Ovary (tissue), 9 donors: Measurements from ENCODE around the gene TMEM126A. TPM values are rescaled to one million over a fixed set of nuclear protein-coding genes. Genes with fewer than 3 reads are reported as not detected.
"Not testable (repeated sequence)": the region's sequence is repeated elsewhere in the genome, so short reads cannot be mapped to it uniquely, and the experiment has no call there.

Source experiments
- DNase-seq, 5 donors: peaks; one replicate each; pipeline ENCODE4 v3.0.0-alpha.2; 2019 to 2020
- H3K27ac ChIP-seq, 2 donors: fragments of 200-600 bp; one replicate each; pipeline versions ENCODE4 v1.5.1 to v1.8.0; 2019 to 2022
- H3K27me3 ChIP-seq: fragments of 200-600 bp; one replicate; pipeline ENCODE4 v1.8.0; 2022
- H3K36me3 ChIP-seq: fragments of 200-600 bp; sonication (generic); one replicate; pipeline ENCODE4 v1.5.1; 2019
- H3K4me1 ChIP-seq: one replicate; pipeline ENCODE4 v1.8.1; 2013; ENCODE audit warnings: mild to moderate bottlenecking, moderate library complexity; ENCODE audit not compliant: insufficient read depth
- H3K4me3 ChIP-seq: fragments of 200-600 bp; sonication (generic); one replicate; pipeline ENCODE4 v1.5.1; 2017
- H3K9me3 ChIP-seq, 2 donors: fragments of 200-600 bp in 1 of 2; sonication (generic) in 1 of 2; one replicate each; pipeline versions ENCODE4 v1.5.1 to v1.8.1; 2013 to 2019; ENCODE audit warnings: mild to moderate bottlenecking in 1 of 2, moderate library complexity in 1 of 2
- EP300 ChIP-seq: sonication (generic); formaldehyde crosslinking; IDR thresholded peaks from one replicate; pipeline ENCODE4 v1.6.1; 2017; ENCODE audit warnings: antibody characterized with exemption
- POLR2A ChIP-seq: fragments of 450-650 bp; IDR thresholded peaks from one replicate; pipeline ENCODE4 v1.6.1; 2017; ENCODE audit warnings: antibody characterized with exemption, mild to moderate bottlenecking, moderate library complexity
- WGBS, 3 donors: extraction: QIAGEN DNeasy Blood & Tissue Kit in 1 of 3; methylation state at CpG; one replicate each; pipeline versions ENCODE4 v1.1.5 to v1.1.7; 2013 to 2017; 5-methylcytosine and 5-hydroxymethylcytosine counted together
- intact Hi-C, 4 donors: fragments of 100-400 bp; cut with DNase I; formaldehyde crosslinking; loops; one replicate each; pipeline versions ENCODE4 v1.11.0 to v1.15.1; 2022 to 2023
- polyA plus RNA-seq, 2 donors: library from polyadenylated mRNA; stranded (reverse); fragments of 200-250 nt in 1 of 2; fragments of 350-450 nt in 1 of 2; fragmentation: Illumina TruSeq in 1 of 2; extraction: RNeasy Lipid Tissue Mini Kit (QIAGEN cat#74804) in 1 of 2; gene quantifications; one replicate each; pipeline ENCODE4 v1.2.3, GENCODE V29; 2013 to 2014
- total RNA-seq, 7 donors: library from RNA; depleted of rRNA in 2 of 7; stranded (reverse); fragments of >200 nt in 2 of 7; fragmentation: NEBNext Ultra II Directional in 3 of 7; extraction: Animal tissue kit (Norgen Biotek cat#: 25700) in 3 of 7; gene quantifications; one replicate each; pipeline versions ENCODE4 v1.1.0 to v1.2.4, GENCODE V29; 2016 to 2023
- TF ChIP-seq, protein P1 (sequence below), 3 donors: fragments of 450-650 bp in 2 of 3; fragments of 200-600 bp in 1 of 3; IDR thresholded peaks; one replicate each; pipeline versions ENCODE4 v1.5.1 to v1.8.0; 2016 to 2022; ENCODE audit warnings: antibody characterized with exemption in 3 of 3, mild to moderate bottlenecking in 1 of 3
- donor health status: DM: no; HTN: no; CAD: no; lungs with moderate emphysema.
- donor health status: DM: no; HTN: no; CAD: no.
- donor health status: Bipolar disorder and iron deficiency.
- donor health status: DM: yes; HTN: yes; CAD: no.
- donor health status: DM: no; HTN: no; CAD: no.
- donor health status: DM: yes; HTN: yes; CAD: no.

Gene TMEM126A
- total and polyA plus RNA-seq, 9 donors, result 16.9 to 31.5 (median 22.3) TPM

GRCh38 chr11:85664615-85665481, 17.1 kb downstream of the TMEM126A start, which contains the start of gene CREBZF:
Gene CREBZF, minus strand, starts transcription at chr11:85665129. Its CDS starts 254 bp downstream, at chr11:85664875.
- Histone ChIP-seq H3K4me1 (peaks cover 2% of the 10 kb centered on the region), H3K27me3 (no peaks in the 10 kb centered on the region), H3K9me3 (no peaks in the 10 kb centered on the region), H3K4me3 (peak within 1 kb of the TSS; percentile 68), H3K36me3 (no peaks in the 10 kb centered on the region), H3K27ac (peak within 1 kb of the TSS; percentile 76 to 98)
- WGBS, 3 donors, result 0% methylated on average over 60 to 67 of the region's 67 CpGs
- DNase-seq, result peak; percentile 95 to 97 (median 96)
- no peak for TF ChIP-seq EP300
- peak; percentile 98 for TF ChIP-seq POLR2A
- intact Hi-C loops, result loop anchor here in 1 of 4 donors (5.0 kb wide), 1 partner anchor 38 kb away; the partner anchor contains the start of genes DLG2 and TMEM126B

DNA sequence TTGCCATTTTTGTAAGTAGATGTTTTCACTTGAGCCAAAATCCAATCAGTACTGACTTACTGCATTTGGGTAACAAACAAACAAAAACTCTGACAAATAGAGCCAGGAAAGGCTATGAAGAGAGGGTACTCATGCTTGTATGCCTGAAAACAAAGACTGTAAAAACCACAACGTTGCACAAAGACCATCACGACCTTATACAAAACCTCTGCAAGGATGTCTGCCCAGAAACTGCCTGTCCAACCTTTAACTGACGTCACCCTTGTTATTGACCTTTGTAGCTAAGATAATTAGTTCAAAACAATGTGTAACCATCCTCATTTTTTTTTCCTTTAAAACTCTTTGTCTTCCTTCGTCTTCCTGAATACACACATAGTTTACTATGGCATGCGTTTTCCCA, 18.0 kb downstream of the TMEM126A start:
- Histone ChIP-seq H3K9me3 (no peaks in the 10 kb centered on the region), H3K27ac (peak overlapping the region in 1 of 2 donors; percentile 98), H3K36me3 (no peaks in the 10 kb centered on the region), H3K4me1 (peaks cover 2% of the 10 kb centered on the region), H3K4me3 (no peak overlapping the region), H3K27me3 (no peaks in the 10 kb centered on the region)
- WGBS, 3 donors, result 14 to 28% (median 15%) methylated on average over 5 of the region's 5 CpGs
- intact Hi-C loops, result no loop called here
- no peak for DNase-seq
- TF ChIP-seq EP300, result no peak
- TF ChIP-seq POLR2A, result no peak
- TF ChIP-seq, protein P1, sequence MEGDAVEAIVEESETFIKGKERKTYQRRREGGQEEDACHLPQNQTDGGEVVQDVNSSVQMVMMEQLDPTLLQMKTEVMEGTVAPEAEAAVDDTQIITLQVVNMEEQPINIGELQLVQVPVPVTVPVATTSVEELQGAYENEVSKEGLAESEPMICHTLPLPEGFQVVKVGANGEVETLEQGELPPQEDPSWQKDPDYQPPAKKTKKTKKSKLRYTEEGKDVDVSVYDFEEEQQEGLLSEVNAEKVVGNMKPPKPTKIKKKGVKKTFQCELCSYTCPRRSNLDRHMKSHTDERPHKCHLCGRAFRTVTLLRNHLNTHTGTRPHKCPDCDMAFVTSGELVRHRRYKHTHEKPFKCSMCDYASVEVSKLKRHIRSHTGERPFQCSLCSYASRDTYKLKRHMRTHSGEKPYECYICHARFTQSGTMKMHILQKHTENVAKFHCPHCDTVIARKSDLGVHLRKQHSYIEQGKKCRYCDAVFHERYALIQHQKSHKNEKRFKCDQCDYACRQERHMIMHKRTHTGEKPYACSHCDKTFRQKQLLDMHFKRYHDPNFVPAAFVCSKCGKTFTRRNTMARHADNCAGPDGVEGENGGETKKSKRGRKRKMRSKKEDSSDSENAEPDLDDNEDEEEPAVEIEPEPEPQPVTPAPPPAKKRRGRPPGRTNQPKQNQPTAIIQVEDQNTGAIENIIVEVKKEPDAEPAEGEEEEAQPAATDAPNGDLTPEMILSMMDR (IDR thresholded peaks at IDR 0.05), result no peak

DNA sequence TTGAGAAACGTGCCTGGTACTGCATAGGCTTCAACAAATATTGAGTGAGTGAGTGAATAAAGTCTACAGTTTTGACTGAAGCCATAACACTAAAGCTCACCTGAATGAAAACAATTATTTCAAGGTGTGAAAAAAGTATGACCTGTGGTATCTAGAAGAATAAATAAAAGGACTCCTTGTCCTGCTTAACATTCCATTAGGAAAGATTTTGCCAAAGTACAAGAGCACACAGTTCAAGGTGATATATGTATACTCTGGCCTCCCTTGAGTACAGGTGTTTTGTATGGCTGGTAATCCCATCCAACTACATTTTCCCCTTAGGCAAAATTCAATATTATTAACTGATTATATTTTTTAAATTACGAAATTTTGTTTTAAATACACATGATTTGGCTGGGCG, 18.9 kb downstream of the TMEM126A start:
- H3K27ac ChIP-seq, result no peak overlapping the region
- H3K36me3 ChIP-seq, result no peaks in the 10 kb centered on the region
- peaks cover 2% of the 10 kb centered on the region for H3K4me1 ChIP-seq
- intact Hi-C loops, result no loop called here
- no peaks in the 10 kb centered on the region for H3K9me3 ChIP-seq
- H3K27me3 ChIP-seq, result no peaks in the 10 kb centered on the region
- no peak overlapping the region for H3K4me3 ChIP-seq
- TF ChIP-seq POLR2A, result no peak
- no peak for TF ChIP-seq EP300
- TF ChIP-seq, protein P1 (IDR thresholded peaks at IDR 0.05), result no peak
- DNase-seq, result no peak
- 81 to 90% (median 89%) methylated on average over 3 of the region's 3 CpGs for WGBS, 3 donors

GRCh38 chr11:85668157-85668556, 20.4 kb downstream of the TMEM126A start:
- Histone ChIP-seq H3K36me3 (no peaks in the 10 kb centered on the region), H3K4me3 (no peak overlapping the region), H3K4me1 (no peaks in the 10 kb centered on the region), H3K27me3 (no peaks in the 10 kb centered on the region), H3K9me3 (no peaks in the 10 kb centered on the region), H3K27ac (no peak overlapping the region)
- intact Hi-C loops, result no loop called here
- no peak for DNase-seq
- 86 to 96% (median 89%) methylated on average over 1 of the region's 1 CpG for WGBS, 3 donors
- TF ChIP-seq POLR2A (no peak), EP300 (no peak)
- TF ChIP-seq, protein P1 (IDR thresholded peaks at IDR 0.05), result no peak

- intact Hi-C loops, DNase-seq, H3K27me3 ChIP-seq, H3K27ac ChIP-seq, H3K4me3 ChIP-seq, H3K4me1 ChIP-seq, H3K9me3 ChIP-seq, H3K36me3 ChIP-seq: not testable (repeated sequence)
Observed at GRCh38 chr11:85670949-85671663, 23.3 kb downstream of the TMEM126A start.
